ENCODE measurements around the gene PNPO. TPM values are rescaled to one million over a fixed set of nuclear protein-coding genes. Genes with fewer than 3 reads are reported as not detected.

The PNPO gene
- total RNA-seq, 1 donor from 2014 or later: 7.1 TPM

- H3K4me1 Mint-ChIP-seq: peaks cover 91% of the 10 kb centered on the region
- H3K27me3 Mint-ChIP-seq (ENCODE audit: low read depth): peaks cover 7% of the 10 kb centered on the region
These were observed 51.7 kb downstream of the PNPO start for GRCh38 chr17:47993031-47993564.

GRCh38 chr17:47993964-47994363, 52.6 kb downstream of the PNPO start:
- no peak for TF ChIP-seq CTCF (conservative IDR thresholded peaks at IDR 0.05)
- H3K4me3 Mint-ChIP-seq: peak overlapping the region; percentile 79
- H3K27ac Mint-ChIP-seq (ENCODE audit: unreplicated experiment): peak overlapping the region; percentile 98
- H3K27me3 Mint-ChIP-seq (ENCODE audit: low read depth): peaks cover 7% of the 10 kb centered on the region
- DNase-seq (ENCODE audit: low read depth, low spot score): no peak
- H3K4me1 Mint-ChIP-seq: peaks cover 86% of the 10 kb centered on the region
- no peaks in the 10 kb centered on the region for H3K9me3 Mint-ChIP-seq
- no peaks in the 10 kb centered on the region for H3K36me3 Mint-ChIP-seq (ENCODE audit: low read depth)

More at GRCh38 chr17:47993031-47993564, 51.7 kb downstream of the PNPO start:
- peak overlapping the region; percentile 47 for H3K4me3 Mint-ChIP-seq
- H3K36me3 Mint-ChIP-seq (ENCODE audit: low read depth): no peaks in the 10 kb centered on the region
- no peak for TF ChIP-seq CTCF (conservative IDR thresholded peaks at IDR 0.05)
- H3K9me3 Mint-ChIP-seq: no peaks in the 10 kb centered on the region
- DNase-seq (ENCODE audit: low read depth, low spot score): no peak
- H3K27ac Mint-ChIP-seq (ENCODE audit: unreplicated experiment): peak overlapping the region; percentile 94

DNA sequence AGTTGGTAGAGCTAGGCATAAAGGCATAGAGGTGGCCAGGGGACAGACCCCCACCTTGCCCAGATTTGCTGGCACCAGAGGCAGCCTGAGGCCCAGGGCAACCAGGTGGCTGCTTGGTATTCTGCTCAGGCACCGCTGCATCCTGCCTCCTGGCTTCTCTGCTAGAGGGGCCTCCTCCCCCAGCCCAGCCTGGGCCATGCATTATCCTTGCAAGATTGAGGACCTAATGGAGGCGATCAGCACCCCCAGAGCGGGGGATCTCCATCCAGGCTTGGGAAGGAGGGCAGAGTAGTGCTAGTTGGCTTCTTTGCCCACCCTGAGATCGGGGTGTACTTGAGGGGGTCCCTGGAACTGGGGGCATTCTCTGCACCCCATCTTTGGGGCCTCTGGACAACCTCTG, 53.4 kb downstream of the PNPO start:
- Mint-ChIP-seq H3K4me1 (peaks cover 84% of the 10 kb centered on the region), H3K36me3 (ENCODE audit: low read depth) (peaks cover 1% of the 10 kb centered on the region), H3K4me3 (peak overlapping the region; percentile 91)

GRCh38 chr17:47995241-47995935, 54.0 kb downstream of the PNPO start:
- peaks cover 84% of the 10 kb centered on the region for H3K4me1 Mint-ChIP-seq
- H3K27ac Mint-ChIP-seq (ENCODE audit: unreplicated experiment): peak overlapping the region; percentile 98
- no peak for TF ChIP-seq CTCF (conservative IDR thresholded peaks at IDR 0.05)
- H3K36me3 Mint-ChIP-seq (ENCODE audit: low read depth): peaks cover 3% of the 10 kb centered on the region
- no peaks in the 10 kb centered on the region for H3K9me3 Mint-ChIP-seq
- peak; percentile 82 for DNase-seq (ENCODE audit: low read depth, low spot score)
- H3K27me3 Mint-ChIP-seq (ENCODE audit: low read depth): peaks cover 7% of the 10 kb centered on the region
- H3K4me3 Mint-ChIP-seq: peak overlapping the region; percentile 91

More for the DNA sequence above, 53.4 kb downstream of the PNPO start:
- Mint-ChIP-seq H3K9me3 (no peaks in the 10 kb centered on the region), H3K27ac (ENCODE audit: unreplicated experiment) (peak overlapping the region; percentile 98), H3K27me3 (ENCODE audit: low read depth) (peaks cover 7% of the 10 kb centered on the region)
- no peak for TF ChIP-seq CTCF (conservative IDR thresholded peaks at IDR 0.05)
- DNase-seq (ENCODE audit: low read depth, low spot score): no peak

DNA sequence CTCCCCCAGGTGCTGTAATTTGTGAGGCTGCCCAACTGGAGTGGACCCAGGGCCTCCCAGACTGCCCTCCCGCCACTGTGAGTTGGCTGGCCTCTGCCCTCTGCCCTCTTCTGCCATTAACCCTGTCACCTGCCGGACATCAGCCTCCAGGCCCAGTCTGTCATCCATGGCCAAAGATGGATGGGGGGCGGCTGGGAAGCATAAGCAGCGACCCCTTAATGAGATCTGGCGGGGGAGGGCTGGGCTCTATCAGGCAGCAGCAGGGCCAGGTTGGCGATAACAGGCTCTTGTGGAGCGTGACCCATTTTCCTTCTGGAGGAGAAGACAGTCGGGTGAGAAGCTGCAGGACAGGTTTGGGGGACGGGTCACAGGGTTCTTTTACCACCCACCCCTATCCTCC, 54.8 kb downstream of the PNPO start:
- no peak for TF ChIP-seq CTCF (conservative IDR thresholded peaks at IDR 0.05)
- peaks cover 3% of the 10 kb centered on the region for H3K36me3 Mint-ChIP-seq (ENCODE audit: low read depth)
- no peak for DNase-seq (ENCODE audit: low read depth, low spot score)
- H3K27me3 Mint-ChIP-seq (ENCODE audit: low read depth): peaks cover 5% of the 10 kb centered on the region
- H3K4me1 Mint-ChIP-seq: peaks cover 78% of the 10 kb centered on the region
- H3K27ac Mint-ChIP-seq (ENCODE audit: unreplicated experiment): peak overlapping the region; percentile 98
- H3K4me3 Mint-ChIP-seq: peak overlapping the region; percentile 91
- H3K9me3 Mint-ChIP-seq: no peaks in the 10 kb centered on the region

All from neural crest cell (in vitro differentiated cells).